ENCODE data around the gene TRAM2.

The TRAM2 gene

GRCh38 chr6:52505726-52506409, 71.0 kb downstream of the TRAM2 start:
- no peak for DNase-seq

DNA sequence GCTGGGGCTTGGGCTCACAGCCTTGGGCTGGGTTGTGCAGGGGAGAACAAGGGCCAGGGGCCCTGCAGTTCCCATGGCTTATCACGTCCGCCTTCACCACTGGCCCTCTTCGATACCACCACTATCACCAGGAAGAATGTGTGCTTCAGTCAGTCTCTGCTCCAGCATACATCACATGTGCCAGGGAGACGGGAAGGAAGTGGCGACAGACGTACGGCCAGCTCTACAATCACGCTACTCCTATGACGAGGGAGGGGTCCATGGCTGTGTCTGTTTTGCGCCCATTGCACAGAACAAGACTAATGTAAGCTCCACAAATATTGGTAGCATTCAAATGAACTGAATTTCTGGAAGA, 72.1 kb downstream of the TRAM2 start:
- no peak for DNase-seq

DNA sequence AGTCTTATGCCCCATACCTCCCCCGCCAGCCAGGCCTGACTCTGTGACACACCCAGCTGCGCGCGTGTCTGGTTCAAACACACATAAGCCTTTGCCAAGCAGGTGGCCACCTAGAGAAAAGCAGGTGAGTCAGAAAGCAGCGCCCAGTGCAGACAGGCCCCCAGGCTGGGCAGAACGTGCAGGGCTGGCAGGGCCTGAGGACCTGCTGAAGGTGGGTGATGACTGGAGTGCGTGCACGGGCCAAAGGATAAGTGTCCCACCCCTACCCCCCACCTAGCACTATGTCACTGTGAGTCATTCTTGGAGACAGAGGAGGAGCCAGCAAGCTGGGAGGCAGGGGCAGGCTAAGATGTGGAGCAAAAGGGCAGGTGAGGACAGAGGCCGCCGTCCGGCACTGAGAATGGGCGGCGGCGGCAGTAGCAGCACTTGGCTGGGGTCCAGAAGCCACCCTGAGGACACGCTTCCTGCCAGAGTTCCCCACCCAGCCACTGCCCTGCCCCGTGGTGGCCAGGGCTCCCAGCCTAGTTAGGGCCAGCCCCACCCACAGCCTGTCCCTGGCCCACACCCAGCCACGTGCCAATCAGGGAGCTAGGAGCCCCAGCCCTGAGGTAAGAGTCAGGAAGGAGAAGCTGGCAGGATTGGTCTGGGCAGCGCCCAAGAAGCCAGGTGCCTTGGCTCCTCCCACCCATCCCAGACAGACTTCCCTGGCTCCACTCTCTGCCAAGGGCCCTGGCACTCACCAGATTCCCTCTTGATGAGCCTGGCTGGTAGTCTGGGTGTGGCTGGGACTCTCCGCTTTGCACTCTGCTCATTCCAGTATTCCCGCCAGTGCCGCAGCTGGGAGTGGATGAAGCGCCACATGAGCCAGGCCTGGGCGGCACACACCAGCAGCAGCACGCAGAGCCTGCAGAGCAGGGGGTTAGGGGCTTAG, 72.7 kb downstream of the TRAM2 start:
- DNase-seq, result peak in 1 of 2 donors; percentile 7

DNA sequence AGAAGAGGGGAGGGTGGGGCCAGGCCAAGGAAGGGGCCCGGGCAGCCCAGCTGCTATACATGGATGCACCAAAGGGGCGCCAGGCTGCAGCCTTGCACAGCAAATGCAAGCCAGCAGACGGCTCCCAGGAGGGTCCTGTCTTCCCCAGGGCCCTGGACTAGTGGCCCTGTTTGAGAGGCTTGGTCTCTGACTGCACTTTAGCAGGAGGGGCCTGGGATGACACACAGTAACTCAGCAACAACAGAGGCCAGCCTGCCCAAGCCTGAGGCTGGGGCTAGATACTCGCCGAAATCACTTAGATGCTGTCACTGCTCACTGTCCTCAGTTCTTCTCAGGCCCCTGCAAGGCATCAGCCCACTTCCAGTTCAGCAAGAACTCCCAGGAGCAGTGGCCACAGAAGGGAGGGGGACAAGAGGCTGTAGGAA, 73.5 kb downstream of the TRAM2 start:
- DNase-seq, result no peak

- no peak for DNase-seq
Observed at GRCh38 chr6:52502306-52503029, 74.4 kb downstream of the TRAM2 start.

DNA sequence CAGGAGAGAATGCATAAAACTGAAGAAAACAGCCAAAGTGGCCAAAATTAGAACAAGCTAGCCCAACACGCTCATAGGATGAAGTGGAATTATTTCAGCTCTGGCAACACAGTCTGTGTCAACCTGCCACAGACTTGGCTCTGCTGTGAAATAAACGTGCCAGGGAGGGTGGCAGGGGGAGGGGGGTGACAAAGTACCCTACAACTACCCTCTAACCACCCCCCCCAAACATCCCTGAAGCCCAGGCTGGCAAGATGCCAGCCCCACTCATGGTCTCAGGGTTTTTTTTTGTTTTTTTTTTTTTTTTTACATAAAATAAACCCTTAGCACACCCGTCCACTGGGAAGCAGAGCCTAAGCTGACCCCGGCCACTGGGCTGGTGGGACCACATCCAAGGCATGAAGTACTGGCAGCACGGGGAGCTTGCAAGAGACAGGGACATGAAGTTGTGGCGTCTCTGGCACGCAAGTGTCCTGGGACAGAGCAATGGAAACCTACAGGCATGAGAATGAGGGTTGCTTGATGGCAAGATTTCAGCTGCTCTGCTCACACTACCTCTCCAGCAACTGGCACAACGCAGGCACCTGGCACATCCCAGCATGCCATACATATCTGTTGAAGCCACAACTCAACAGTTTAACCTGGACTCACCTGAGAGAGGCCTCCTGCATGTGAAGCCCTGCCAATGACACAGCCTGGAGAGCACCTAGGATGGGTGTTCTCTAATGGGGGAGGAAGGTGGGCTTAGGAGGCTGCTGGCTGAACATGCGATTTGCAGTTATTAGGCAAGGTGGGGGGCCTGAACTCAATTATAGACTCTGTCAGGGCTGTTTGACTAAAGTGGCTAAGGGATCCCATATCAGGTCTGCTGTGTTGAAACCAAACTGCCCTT, 76.4 kb downstream of the TRAM2 start:
- no peak for DNase-seq

GRCh38 chr6:52499681-52500236, 77.1 kb downstream of the TRAM2 start:
- DNase-seq, result no peak

DNA sequence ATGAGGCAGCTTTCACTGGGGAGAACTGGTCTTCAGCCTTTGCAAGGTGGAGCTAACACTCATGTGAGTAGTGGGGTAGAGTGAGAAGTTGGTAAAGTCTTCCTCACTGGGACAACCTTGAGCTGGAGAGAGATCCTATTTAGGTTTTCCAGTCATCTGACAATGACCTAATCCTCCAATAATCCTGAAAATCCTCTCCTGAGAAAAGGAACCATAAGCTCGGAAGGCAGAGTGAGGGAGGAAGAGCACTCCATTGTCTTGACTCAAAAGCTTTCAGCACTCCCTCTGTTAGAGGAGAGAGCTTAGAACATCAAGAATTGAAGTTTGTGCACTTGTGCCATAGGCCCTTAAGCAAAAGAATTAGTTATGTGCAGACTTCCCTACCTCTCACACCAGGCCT, 77.8 kb downstream of the TRAM2 start:
- no peak for DNase-seq

DNA sequence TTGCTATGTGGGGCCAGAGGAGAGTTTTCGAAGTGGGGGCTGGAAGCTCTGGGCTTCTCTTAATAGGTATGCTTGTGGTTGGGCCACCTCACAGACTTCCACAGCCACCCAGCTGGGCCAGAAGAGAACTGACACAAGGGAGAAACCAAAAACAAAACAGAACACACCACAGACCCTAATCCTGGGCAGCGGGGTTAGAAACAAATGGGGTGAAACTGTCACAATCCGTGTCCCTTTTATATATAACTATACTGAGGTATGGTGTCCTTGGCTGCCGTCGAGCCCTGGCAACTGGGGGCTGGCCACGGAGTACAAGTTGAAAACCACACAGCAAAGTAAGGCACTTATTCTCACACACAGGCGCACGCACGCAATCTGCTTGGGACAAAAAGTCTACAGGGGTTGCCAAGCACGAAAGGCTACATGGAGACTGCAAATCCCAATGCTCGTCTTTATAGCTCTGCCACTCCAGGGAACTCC, 78.3 kb downstream of the TRAM2 start:
- DNase-seq, result peak in 1 of 2 donors; percentile 19

DNA sequence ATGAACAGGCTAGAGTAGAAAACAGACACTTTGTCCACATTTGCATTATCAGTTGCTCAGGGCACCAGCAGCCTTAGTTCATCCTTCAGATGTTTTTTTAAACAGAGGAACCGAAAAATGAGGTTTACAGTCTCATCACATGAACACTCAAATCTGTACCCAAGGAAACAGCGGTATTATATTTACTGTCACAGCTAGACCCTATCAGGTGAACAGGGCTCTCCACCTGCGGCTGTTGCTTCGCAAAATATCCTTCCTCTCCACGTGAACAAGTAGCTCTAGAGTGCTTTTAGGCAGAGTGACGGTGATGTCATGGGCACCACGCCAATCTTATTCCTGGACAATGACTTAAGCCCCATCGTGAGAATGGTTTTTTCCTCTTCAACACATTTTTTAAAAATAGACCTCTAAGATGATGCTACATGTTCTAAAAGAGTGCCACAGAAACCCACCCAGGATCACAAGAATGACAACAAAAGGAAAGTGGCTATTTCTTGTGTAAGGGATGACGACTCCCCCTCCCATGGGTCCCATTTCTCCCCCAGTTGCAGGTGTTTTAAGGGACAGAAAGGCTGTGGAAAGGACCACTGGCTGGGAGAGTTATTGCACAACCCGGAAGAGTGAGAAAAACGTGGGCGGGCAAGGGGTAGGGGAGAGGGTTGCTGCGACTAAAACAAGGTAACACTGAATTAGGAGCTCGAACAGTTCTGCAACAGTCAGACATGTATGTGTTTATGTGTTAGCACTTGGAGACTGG, 79.0 kb downstream of the TRAM2 start:
- DNase-seq, result peak in 1 of 2 donors; percentile 63

DNA sequence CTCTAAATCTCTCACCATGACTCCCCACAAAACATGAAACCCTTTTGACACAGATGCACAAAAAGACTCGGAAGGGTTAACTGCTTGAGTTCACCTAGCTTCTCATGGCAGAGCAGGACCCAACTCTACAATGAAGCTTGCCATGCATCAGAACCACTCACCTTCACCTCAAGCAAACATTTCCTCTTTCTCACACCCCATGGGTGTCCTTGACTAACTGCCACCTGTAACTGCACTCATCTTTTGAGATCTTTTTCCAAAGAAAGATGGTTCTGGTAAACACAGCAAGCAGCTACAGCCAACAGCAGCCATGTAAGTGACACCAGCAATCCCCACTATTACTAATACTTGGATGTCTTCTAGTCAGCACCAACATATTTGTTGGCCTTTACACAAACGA, 80.2 kb downstream of the TRAM2 start:
- DNase-seq, result no peak

DNA sequence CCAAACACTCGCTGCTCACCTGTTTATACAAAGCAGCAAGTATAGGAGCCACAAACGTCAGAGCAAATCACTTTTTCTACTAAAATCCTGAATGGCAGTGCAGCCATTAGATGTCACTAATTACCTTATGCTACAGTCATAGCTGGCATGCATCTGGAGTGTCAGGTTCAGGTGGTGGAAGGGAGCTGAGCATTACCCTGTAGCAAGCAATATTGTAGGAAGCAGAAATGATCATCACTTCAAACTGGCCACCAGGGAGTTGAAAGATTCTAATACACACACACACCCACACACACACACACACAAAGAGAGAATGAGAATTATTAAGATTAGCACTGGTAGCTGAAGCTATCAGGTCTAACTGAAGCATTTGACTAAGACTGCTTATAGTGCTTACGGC, 80.9 kb downstream of the TRAM2 start:
- DNase-seq, result no peak

DNA sequence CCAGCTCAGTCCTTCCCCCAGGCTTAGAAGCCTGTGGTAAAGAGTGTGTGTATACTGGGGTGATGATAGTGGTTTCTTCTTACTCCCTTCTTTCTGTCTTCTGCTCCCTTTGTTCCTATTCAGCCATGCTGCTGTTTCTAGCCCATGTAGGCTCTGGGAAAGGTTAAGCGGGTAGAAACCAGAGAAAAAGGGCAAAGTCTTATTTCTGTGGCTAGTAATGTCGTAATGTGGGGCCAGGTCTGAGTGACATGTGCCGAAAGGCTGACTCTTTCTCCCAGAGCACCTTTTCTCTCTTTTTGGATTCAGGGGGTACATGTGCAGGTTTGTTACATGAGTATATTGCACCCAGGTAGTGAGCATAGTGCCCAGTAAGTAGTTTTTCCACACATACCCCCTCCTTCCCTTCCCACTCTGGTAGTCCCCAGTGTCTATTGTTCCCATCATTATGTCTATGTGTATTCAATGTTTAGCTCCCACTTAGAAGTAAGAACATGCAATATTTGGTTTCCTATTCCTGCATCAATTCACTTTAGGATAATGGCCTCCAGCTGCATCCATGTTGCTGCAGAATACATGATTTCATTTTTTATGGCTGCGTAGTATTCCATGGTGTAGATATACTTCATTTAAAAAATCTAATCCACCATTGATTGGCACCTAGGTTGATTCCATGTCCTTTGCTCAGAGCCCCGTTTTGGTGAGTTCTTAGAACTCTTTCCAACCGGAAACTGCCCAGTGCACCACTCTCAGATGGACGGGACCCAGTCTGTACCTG, 82.4 kb downstream of the TRAM2 start:
- no peak for DNase-seq

DNA sequence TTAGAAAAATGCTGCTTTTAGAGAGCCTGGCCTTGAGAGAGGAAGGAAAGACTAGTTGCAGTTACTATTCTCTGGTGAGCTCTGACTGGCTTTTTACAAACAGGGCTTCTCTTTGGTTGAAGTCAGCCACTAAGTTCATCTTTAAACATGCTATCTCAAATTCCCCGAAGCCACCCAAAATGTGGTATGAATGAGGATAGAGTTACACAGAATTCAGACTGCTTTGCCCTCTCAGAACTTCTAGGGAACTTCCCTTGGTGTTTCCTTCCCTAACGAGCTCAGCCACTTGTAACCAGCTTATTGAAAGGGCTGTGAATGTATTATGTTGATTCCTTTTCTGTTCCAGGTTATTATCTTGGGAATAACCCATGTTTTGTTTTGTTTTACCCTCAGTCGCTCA, 83.2 kb downstream of the TRAM2 start:
- no peak for DNase-seq

- DNase-seq, result no peak
Observed at GRCh38 chr6:52491203-52492069, 85.4 kb downstream of the TRAM2 start.

DNA sequence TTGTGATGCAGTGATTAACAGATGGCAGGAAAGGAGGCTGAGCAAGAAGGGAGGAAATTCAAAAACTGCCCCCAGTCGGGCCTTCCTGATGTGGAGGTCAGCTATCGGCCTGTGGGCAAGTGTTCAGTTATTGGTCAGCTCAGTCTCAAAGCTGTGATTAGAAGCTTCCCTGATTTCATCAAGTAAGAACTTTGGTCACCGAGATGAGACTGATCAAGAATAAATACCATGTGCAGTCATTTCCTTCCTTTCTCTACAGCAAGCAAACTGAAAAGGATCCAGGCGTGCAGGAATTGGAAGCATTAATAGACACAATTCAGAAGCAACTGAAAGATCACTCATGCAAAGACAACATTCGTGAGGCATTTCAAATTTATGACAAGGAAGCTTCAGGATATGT, 87.0 kb downstream of the TRAM2 start:
- no peak for DNase-seq

DNA sequence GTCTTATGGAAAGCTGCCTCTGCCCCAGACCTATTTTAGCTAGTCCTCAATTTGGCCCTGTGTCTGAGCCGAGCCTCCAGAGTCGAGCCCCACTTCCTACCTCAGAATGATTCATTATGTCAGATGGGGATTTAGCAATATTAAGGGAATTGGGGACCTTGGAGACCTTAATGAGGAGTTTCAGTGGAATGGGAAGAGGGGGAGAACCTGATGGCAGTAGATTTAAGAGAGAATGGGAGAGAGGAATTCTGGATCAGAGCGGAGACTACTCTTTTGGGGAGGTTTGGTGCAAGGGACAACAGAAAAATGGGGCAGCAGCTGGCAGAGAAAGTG, 93.2 kb downstream of the TRAM2 start:
- DNase-seq, result no peak

DNA sequence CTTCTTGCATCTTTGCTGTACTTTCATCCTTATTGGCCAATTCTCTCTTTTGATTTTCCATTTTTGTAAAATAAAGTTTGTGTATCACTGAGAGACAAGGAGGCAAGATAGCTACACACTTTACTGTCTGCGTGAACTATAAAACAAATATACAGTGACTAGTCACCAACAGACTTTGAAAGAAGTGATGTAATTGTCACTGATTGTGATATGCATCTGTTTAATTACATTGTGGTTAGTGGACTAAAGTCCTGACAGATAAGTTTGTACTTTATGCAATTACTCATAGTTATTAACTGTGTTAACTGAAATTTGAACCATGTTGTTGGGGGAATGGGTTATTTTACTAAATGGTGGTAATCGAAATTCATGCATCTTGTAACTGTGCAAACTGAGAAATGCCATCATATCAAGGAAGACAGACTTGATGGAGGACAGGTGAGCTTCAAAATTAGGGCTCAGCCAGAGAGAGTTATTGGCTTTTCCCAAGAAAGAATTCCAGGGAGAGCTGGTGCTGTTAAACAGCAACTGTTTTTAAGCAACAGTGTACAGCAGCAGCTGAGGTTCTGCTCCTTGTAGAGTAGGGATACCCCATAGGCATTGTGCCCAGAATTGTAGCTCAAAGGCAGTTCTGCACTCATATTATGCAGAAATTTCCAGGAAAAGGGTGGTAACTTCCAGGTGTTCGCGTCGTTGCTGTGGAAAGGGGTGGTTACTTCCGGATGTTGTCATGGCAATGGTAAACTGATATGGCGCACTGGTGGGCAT, 93.8 kb downstream of the TRAM2 start:
- DNase-seq, result no peak

DNA sequence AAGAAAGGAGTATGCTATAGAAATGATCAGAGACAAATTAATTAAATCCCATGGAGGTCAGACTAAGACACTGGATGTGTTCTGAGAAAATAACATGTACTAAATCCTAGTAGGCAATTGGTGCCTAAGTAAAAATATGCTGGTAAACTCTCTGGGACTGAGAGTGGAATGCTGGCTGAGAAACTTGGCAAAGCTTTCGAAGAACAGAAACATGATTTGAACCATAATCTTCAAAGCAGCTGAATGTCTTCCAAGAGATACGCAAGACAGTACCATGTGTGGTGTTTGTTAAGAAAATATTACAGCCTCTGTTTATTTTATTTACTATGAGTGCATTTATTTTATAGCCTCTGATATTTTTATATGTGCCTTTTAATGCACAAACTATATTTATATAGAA, 101.6 kb downstream of the TRAM2 start:
- DNase-seq, result no peak

Measured in CD4-positive, alpha-beta T cell treated with Interferon alpha-2 for 1 hour (primary cell).